ENCODE data around the gene TRAFD1. TPM values are rescaled to one million over a fixed set of nuclear protein-coding genes. Genes with fewer than 3 reads are reported as not detected.

The TRAFD1 gene
- total RNA-seq, 1 donor from 2014 or later: 36.8 TPM

- Histone ChIP-seq H3K27ac (no peak overlapping the region), H3K9me3 (no peaks in the 10 kb centered on the region), H3K4me3 (no peak overlapping the region), H3K4me1 (no peaks in the 10 kb centered on the region), H3K36me3 (peaks cover 0 to 56% of the 10 kb centered on the region in 2 donors), H3K27me3 (no peaks in the 10 kb centered on the region)
- TF ChIP-seq POLR2AphosphoS5 (IDR thresholded peaks at IDR 0.05; ENCODE audit: insufficient read depth in 1 of 2, low read depth in 1 of 2) (no peak), CTCF (IDR thresholded peaks at IDR 0.05) (no peak), POLR2A (IDR thresholded peaks at IDR 0.05) (no peak)
- intact Hi-C loops (cut with DNase I): no loop called here
- DNase-seq (ENCODE audit: extremely low spot score in 2 of 2): no peak
Observed at GRCh38 chr12:112167718-112168525, 42.6 kb downstream of the TRAFD1 start.

- H3K4me1 ChIP-seq: no peaks in the 10 kb centered on the region
- intact Hi-C loops (cut with DNase I): no loop called here
- no peaks in the 10 kb centered on the region for H3K9me3 ChIP-seq
- H3K4me3 ChIP-seq: no peak overlapping the region
- H3K27ac ChIP-seq: no peak overlapping the region
- peaks cover 0 to 49% of the 10 kb centered on the region in 2 donors for H3K36me3 ChIP-seq
- no peak for DNase-seq (ENCODE audit: extremely low spot score in 2 of 2)
- no peaks in the 10 kb centered on the region for H3K27me3 ChIP-seq
- TF ChIP-seq POLR2A (IDR thresholded peaks at IDR 0.05): no peak
- TF ChIP-seq POLR2AphosphoS5 (IDR thresholded peaks at IDR 0.05; ENCODE audit: insufficient read depth in 1 of 2, low read depth in 1 of 2): no peak
- TF ChIP-seq CTCF (IDR thresholded peaks at IDR 0.05): no peak
Observed at GRCh38 chr12:112168561-112168971, 43.2 kb downstream of the TRAFD1 start.

GRCh38 chr12:112169161-112169872 lies 44.0 kb downstream of the TRAFD1 start:
- H3K36me3 ChIP-seq: peaks cover 0 to 48% of the 10 kb centered on the region in 2 donors
- H3K27ac ChIP-seq: no peak overlapping the region
- TF ChIP-seq POLR2A (IDR thresholded peaks at IDR 0.05): no peak
- no peaks in the 10 kb centered on the region for H3K9me3 ChIP-seq
- no peaks in the 10 kb centered on the region for H3K4me1 ChIP-seq
- H3K4me3 ChIP-seq: no peak overlapping the region
- no peaks in the 10 kb centered on the region for H3K27me3 ChIP-seq
- intact Hi-C loops (cut with DNase I): no loop called here
- DNase-seq (ENCODE audit: extremely low spot score in 2 of 2): no peak

GRCh38 chr12:112169966-112170365 lies 44.6 kb downstream of the TRAFD1 start:
- Histone ChIP-seq H3K36me3 (peaks cover 0 to 54% of the 10 kb centered on the region in 2 donors), H3K27me3 (no peaks in the 10 kb centered on the region), H3K27ac (no peak overlapping the region), H3K9me3 (no peaks in the 10 kb centered on the region), H3K4me1 (no peaks in the 10 kb centered on the region), H3K4me3 (no peak overlapping the region)
- intact Hi-C loops (cut with DNase I): no loop called here
- TF ChIP-seq POLR2A (IDR thresholded peaks at IDR 0.05): no peak
- no peak for TF ChIP-seq POLR2AphosphoS5 (IDR thresholded peaks at IDR 0.05; ENCODE audit: insufficient read depth in 1 of 2, low read depth in 1 of 2)
- TF ChIP-seq CTCF (IDR thresholded peaks at IDR 0.05): no peak
- DNase-seq (ENCODE audit: extremely low spot score in 2 of 2): no peak

GRCh38 chr12:112170376-112170775 lies 45.0 kb downstream of the TRAFD1 start:
- Histone ChIP-seq H3K27ac (no peak overlapping the region), H3K9me3 (no peaks in the 10 kb centered on the region), H3K4me3 (no peak overlapping the region), H3K27me3 (no peaks in the 10 kb centered on the region), H3K4me1 (no peaks in the 10 kb centered on the region), H3K36me3 (peaks cover 0 to 58% of the 10 kb centered on the region in 2 donors)
- no peak for TF ChIP-seq POLR2AphosphoS5 (IDR thresholded peaks at IDR 0.05; ENCODE audit: insufficient read depth in 1 of 2, low read depth in 1 of 2)
- TF ChIP-seq POLR2A (IDR thresholded peaks at IDR 0.05): no peak
- TF ChIP-seq CTCF (IDR thresholded peaks at IDR 0.05): peak in 2 of 3 experiments; percentile 7 to 20
- DNase-seq (ENCODE audit: extremely low spot score in 2 of 2): no peak
- intact Hi-C loops (cut with DNase I): no loop called here

All from vagina (tissue), 2 donors.